AG04449 (cell line): ENCODE results near the gene SLU7.

Source experiments
- CTCF ChIA-PET: fragments of 350-600 bp; formaldehyde crosslinking; extraction: SDS; loops from one replicate; lab custom pipeline; 2021; ENCODE audit warnings: antibody characterized with exemption; lab: Yijun Ruan, JAX
- POLR2A ChIA-PET: fragments of 400-600, 350-600 bp; formaldehyde crosslinking; extraction: SDS; loops from one replicate; lab custom pipeline; 2020; ENCODE audit warnings: antibody characterized with exemption, inconsistent platforms; lab: Yijun Ruan, JAX
- DNase-seq: peaks from one replicate; pipeline ENCODE4 v3.0.0-alpha.2; 2010; ENCODE audit warnings: low read depth, low spot score
- H3K4me3 ChIP-seq: 2 replicates; pipeline ENCODE4 v1.5.1; 2011; ENCODE audit warnings: low read depth, mild to moderate bottlenecking, control low read depth, low read length
- TF ChIP-seq, protein P1 (sequence below): IDR thresholded peaks from one replicate; pipeline ENCODE4 v1.5.1; 2011; ENCODE audit warnings: mild to moderate bottlenecking, moderate library complexity, low read length, control low read depth, inconsistent platforms; ENCODE audit not compliant: insufficient read depth; ENCODE audit errors: missing control alignments

The SLU7 gene

GRCh38 chr5:160357861-160358411 is 60.9 kb downstream of the SLU7 start:
- DNase-seq = no peak
- ChIA-PET CTCF (interaction anchor here (1.2 to 5.3 kb wide), 4 partner anchors 12 to 336 kb away, joined by 3 to 54 read pairs (median 6); partner anchors contain the start of gene C1QTNF2), POLR2A (no interaction called here)
- TF ChIP-seq, protein P1, sequence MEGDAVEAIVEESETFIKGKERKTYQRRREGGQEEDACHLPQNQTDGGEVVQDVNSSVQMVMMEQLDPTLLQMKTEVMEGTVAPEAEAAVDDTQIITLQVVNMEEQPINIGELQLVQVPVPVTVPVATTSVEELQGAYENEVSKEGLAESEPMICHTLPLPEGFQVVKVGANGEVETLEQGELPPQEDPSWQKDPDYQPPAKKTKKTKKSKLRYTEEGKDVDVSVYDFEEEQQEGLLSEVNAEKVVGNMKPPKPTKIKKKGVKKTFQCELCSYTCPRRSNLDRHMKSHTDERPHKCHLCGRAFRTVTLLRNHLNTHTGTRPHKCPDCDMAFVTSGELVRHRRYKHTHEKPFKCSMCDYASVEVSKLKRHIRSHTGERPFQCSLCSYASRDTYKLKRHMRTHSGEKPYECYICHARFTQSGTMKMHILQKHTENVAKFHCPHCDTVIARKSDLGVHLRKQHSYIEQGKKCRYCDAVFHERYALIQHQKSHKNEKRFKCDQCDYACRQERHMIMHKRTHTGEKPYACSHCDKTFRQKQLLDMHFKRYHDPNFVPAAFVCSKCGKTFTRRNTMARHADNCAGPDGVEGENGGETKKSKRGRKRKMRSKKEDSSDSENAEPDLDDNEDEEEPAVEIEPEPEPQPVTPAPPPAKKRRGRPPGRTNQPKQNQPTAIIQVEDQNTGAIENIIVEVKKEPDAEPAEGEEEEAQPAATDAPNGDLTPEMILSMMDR = no peak
- no peak overlapping the region for H3K4me3 ChIP-seq

DNA sequence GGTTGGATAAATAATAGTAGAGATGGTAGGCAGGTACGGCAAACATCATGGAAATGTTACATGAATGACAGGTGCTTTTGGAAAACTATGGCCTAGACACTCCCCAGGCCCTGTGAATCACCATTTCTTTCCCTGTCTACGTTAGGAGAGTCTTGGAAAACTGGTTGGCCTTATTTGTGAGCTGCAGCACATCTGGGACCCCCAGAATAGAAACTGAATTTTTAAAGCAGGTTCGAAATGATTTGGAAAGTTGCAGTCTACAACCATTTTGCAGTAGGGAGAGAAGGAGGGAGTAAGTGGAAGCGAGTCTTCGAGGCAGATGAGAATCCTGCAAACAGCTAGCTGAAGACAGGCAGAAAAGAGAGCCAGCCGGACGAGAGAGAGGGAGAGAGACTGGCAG is 61.5 kb downstream of the SLU7 start:
- DNase-seq = no peak
- no peak overlapping the region for H3K4me3 ChIP-seq
- POLR2A ChIA-PET = no interaction called here
- CTCF ChIA-PET = interaction anchor here (1.2 to 5.3 kb wide), 4 partner anchors 12 to 336 kb away, joined by 3 to 54 read pairs (median 6); partner anchors contain the start of gene C1QTNF2
- TF ChIP-seq, protein P1 = no peak

- H3K4me3 ChIP-seq = no peak overlapping the region
- CTCF ChIA-PET = interaction anchor here (1.2 to 5.3 kb wide), 4 partner anchors 11 to 335 kb away, joined by 3 to 54 read pairs (median 6); partner anchors contain the start of gene C1QTNF2
- POLR2A ChIA-PET = no interaction called here
Measured at GRCh38 chr5:160356550-160357347, 62.1 kb downstream of the SLU7 start.

GRCh38 chr5:160354666-160355065 is 64.2 kb downstream of the SLU7 start:
- ChIA-PET CTCF (interaction anchor here (5.3 kb wide), 1 partner anchor 9 kb away, joined by 54 read pairs; no protein-coding TSS in a partner anchor), POLR2A (no interaction called here)
- DNase-seq = no peak
- TF ChIP-seq, protein P1 = no peak
- no peak overlapping the region for H3K4me3 ChIP-seq

More at GRCh38 chr5:160356550-160357347, 62.1 kb downstream of the SLU7 start:
- no peak for DNase-seq
- TF ChIP-seq, protein P1 = no peak

DNA sequence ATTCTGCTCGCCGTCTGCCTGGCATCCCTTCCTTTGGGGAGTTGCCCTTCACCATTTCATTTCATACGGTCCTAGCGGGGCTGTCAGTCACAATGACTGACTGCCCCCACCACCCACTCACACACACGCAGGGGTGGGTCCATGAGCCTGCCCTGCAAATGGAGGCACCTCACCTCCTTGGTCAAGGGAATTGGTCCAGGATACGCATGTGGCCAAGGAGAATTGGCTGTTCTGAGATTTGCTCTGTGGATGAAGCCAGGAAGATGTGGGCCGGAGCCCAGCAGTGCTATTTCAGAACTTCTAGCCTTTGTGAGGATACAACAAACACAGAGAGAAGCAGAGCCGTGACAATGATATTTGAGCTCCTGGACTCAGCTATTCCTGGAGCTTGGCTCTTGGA is 65.5 kb downstream of the SLU7 start:
- TF ChIP-seq, protein P1 = no peak
- no peak overlapping the region for H3K4me3 ChIP-seq
- ChIA-PET CTCF (no interaction called here), POLR2A (no interaction called here)
- DNase-seq = no peak

DNA sequence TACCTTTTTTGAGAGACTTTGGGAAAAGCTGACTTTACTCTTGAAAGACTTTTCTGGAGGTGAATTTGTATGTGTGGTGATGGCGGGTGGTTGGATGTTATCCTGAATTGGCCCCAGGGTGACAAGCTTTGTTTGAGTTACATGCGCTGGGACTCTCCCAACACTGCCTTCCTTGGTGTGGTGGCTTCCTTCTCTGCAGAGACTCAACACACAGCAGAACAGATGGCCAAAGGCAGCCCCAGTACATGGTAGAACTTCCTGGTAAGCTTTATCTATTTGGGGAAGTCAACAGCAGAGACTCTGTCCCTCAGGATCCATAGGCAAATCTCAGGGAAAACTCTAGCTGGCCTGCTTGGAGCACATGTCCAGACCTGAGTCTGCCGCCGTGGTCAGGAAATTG is 66.6 kb downstream of the SLU7 start:
- ChIA-PET POLR2A (no interaction called here), CTCF (interaction anchor here (1.0 to 13.4 kb wide), 4 partner anchors 9 to 330 kb away, joined by 3 to 390 read pairs (median 8); partner anchors contain the start of gene FABP6)
- TF ChIP-seq, protein P1 = no peak
- no peak for DNase-seq
- H3K4me3 ChIP-seq = no peak overlapping the region
